ENCODE results near the gene PDIA2.

The PDIA2 gene

DNA sequence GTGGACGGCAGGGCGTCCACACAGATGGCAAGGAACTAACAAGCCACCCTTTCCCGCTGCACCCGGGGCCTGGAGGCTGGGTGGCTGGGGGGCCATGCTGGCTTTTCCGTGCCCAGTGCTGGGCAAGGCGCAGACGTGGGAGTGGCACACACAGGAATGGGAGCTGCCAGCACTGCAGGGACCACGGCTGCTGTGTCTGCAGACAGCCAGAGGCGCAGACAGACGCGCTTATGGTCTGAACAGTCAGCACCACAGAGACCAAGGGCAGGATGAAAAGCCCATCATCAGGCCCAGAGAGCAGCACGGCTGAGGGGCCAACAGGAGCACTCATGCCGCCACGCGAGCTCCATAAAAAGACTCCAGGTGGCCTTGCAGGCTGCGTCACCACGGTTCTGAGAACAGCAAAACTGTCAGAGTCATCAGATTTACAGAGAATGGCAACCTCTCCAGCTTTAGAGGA, 24.0 kb downstream of the PDIA2 start:
- no peak overlapping the region for H3K4me3 ChIP-seq (ENCODE audit: severe bottlenecking)
- DNase-seq (ENCODE audit: low spot score) (no peak), ATAC-seq (ENCODE audit: low read depth) (no peak)
- no peak for TF ChIP-seq CTCF (IDR thresholded peaks at IDR 0.05; ENCODE audit: poor library complexity, severe bottlenecking)
- no peaks in the 10 kb centered on the region for H3K9me3 ChIP-seq (ENCODE audit: severe bottlenecking)
- H3K27ac ChIP-seq (ENCODE audit: poor library complexity, severe bottlenecking) = no peak overlapping the region
- no peaks in the 10 kb centered on the region for H3K4me1 ChIP-seq (ENCODE audit: insufficient read depth, poor library complexity, severe bottlenecking)
- peaks cover 47% of the 10 kb centered on the region for H3K36me3 ChIP-seq (ENCODE audit: low read depth)
- H3K27me3 ChIP-seq (ENCODE audit: insufficient read depth, poor library complexity, severe bottlenecking) = no peaks in the 10 kb centered on the region

- no peaks in the 10 kb centered on the region for H3K27me3 ChIP-seq (ENCODE audit: insufficient read depth, poor library complexity, severe bottlenecking)
- H3K36me3 ChIP-seq (ENCODE audit: low read depth) = peaks cover 47% of the 10 kb centered on the region
- no peak for TF ChIP-seq CTCF (IDR thresholded peaks at IDR 0.05; ENCODE audit: poor library complexity, severe bottlenecking)
- no peak overlapping the region for H3K4me3 ChIP-seq (ENCODE audit: severe bottlenecking)
- no peaks in the 10 kb centered on the region for H3K9me3 ChIP-seq (ENCODE audit: severe bottlenecking)
- ATAC-seq (ENCODE audit: low read depth) = no peak
- no peak for DNase-seq (ENCODE audit: low spot score)
- H3K4me1 ChIP-seq (ENCODE audit: insufficient read depth, poor library complexity, severe bottlenecking) = no peaks in the 10 kb centered on the region
- H3K27ac ChIP-seq (ENCODE audit: poor library complexity, severe bottlenecking) = no peak overlapping the region
Measured at GRCh38 chr16:307691-308312, 24.8 kb downstream of the PDIA2 start.

- H3K27ac ChIP-seq (ENCODE audit: poor library complexity, severe bottlenecking) = no peak overlapping the region
- DNase-seq (ENCODE audit: low spot score) (no peak), ATAC-seq (ENCODE audit: low read depth) (no peak)
- TF ChIP-seq CTCF (IDR thresholded peaks at IDR 0.05; ENCODE audit: poor library complexity, severe bottlenecking) = no peak
- H3K27me3 ChIP-seq (ENCODE audit: insufficient read depth, poor library complexity, severe bottlenecking) = no peaks in the 10 kb centered on the region
- no peaks in the 10 kb centered on the region for H3K9me3 ChIP-seq (ENCODE audit: severe bottlenecking)
- H3K4me1 ChIP-seq (ENCODE audit: insufficient read depth, poor library complexity, severe bottlenecking) = no peaks in the 10 kb centered on the region
- peaks cover 42% of the 10 kb centered on the region for H3K36me3 ChIP-seq (ENCODE audit: low read depth)
- no peak overlapping the region for H3K4me3 ChIP-seq (ENCODE audit: severe bottlenecking)
Measured at GRCh38 chr16:309476-309875, 26.5 kb downstream of the PDIA2 start.

GRCh38 chr16:311725-312124, 28.8 kb downstream of the PDIA2 start:
- H3K27ac ChIP-seq (ENCODE audit: poor library complexity, severe bottlenecking) = no peak overlapping the region
- DNase-seq (ENCODE audit: low spot score) (no peak), ATAC-seq (ENCODE audit: low read depth) (no peak)
- H3K36me3 ChIP-seq (ENCODE audit: low read depth) = peaks cover 40% of the 10 kb centered on the region
- no peaks in the 10 kb centered on the region for H3K27me3 ChIP-seq (ENCODE audit: insufficient read depth, poor library complexity, severe bottlenecking)
- no peak overlapping the region for H3K4me3 ChIP-seq (ENCODE audit: severe bottlenecking)
- H3K4me1 ChIP-seq (ENCODE audit: insufficient read depth, poor library complexity, severe bottlenecking) = no peaks in the 10 kb centered on the region
- H3K9me3 ChIP-seq (ENCODE audit: severe bottlenecking) = no peaks in the 10 kb centered on the region
- no peak for TF ChIP-seq CTCF (IDR thresholded peaks at IDR 0.05; ENCODE audit: poor library complexity, severe bottlenecking)

DNA sequence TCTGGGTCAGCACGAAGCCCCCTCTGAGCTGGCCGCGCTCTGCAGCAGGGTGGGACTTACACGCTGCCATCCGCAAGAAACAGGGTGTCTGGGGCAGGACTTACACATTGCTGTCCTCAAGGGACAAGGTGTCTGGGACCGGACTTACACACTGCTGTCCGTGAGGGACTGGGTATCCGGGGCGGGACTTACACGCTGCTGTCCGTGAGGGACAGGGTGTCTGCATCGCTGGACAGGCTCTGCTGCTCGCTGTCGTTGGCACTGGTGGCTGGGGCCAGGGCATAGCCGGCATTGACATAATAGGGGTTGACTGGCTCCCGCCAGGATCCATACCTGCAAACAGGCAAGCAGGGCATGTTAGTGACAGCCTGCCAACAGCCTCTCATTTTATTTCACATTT, 31.4 kb downstream of the PDIA2 start:
- peaks cover 34% of the 10 kb centered on the region for H3K36me3 ChIP-seq (ENCODE audit: low read depth)
- ATAC-seq (ENCODE audit: low read depth) (no peak), DNase-seq (ENCODE audit: low spot score) (no peak)
- no peak overlapping the region for H3K27ac ChIP-seq (ENCODE audit: poor library complexity, severe bottlenecking)
- no peak for TF ChIP-seq CTCF (IDR thresholded peaks at IDR 0.05; ENCODE audit: poor library complexity, severe bottlenecking)
- no peaks in the 10 kb centered on the region for H3K9me3 ChIP-seq (ENCODE audit: severe bottlenecking)
- H3K4me3 ChIP-seq (ENCODE audit: severe bottlenecking) = no peak overlapping the region
- H3K27me3 ChIP-seq (ENCODE audit: insufficient read depth, poor library complexity, severe bottlenecking) = no peaks in the 10 kb centered on the region
- no peaks in the 10 kb centered on the region for H3K4me1 ChIP-seq (ENCODE audit: insufficient read depth, poor library complexity, severe bottlenecking)
